RKO (cell line): ENCODE results near the gene OVCA2.
"Not testable (repeated sequence)": the region's sequence is repeated elsewhere in the genome, so short reads cannot be mapped to it uniquely, and the experiment has no call there.

ENCODE experiments used
- DNase-seq: peaks from one replicate; pipeline ENCODE4 v3.0.0-alpha.2; 2016; ENCODE audit warnings: low spot score

OVCA2 gene

DNA sequence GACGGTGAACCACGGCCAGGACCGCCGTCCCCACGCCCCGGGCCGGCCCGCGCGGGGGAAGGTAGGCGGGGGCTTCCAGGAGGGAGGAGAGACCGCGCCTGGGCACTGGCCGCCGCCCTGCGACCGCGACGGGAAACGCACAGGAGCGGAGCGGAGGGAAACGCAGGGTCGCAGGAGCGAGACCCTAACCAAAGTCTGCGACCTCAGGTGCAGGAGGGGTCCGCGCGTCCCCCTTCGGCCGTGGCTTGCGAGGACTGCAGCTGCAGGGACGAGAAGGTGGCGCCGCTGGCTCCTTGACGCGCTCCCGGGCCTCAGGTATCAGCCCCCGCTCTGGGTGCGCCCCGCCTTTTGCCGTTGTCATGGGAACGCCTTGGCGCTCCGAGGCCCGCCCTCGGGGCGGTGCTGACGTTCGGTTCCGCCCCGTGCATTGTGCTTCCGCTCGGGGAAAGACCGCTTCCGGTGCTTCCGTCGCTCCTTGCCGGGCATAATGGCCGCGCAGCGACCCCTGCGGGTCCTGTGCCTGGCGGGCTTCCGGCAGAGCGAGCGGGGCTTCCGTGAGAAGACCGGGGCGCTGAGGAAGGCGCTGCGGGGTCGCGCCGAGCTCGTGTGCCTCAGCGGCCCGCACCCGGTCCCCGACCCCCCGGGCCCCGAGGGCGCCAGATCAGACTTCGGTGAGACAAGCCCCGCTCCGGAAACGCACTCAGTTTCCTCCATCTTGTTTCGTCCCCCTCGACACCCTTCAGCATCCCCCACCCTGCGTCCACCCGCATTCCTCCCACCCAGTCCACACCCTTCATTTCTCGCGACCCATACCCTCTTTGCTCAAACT, at the start of gene OVCA2:
Gene OVCA2 (plus strand): TSS at position 462 of the 829 bp plus-strand sequence. CDS start 26 bp downstream, at position 488.
- DNase-seq: peak; percentile 94

DNA sequence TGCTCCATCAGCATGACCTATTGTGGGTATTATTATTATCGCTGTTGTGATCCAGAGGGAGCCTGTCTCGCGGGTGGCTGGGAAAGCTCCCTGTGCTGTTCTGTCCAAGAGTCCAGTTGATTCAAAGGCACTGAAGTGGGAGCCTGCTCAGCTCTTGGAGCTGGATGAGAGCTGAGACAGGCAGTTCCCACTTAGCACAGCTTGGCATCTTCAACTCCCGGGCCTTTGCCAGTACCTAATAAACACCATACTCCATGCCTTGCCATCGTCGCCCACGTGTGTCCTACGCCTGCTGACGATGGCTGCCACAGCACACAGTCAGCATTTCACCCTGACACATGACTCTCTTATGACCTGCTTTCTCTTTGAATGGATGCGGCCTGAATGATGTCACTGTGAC, 49.3 kb upstream of the OVCA2 start:
- no peak for DNase-seq

DNA sequence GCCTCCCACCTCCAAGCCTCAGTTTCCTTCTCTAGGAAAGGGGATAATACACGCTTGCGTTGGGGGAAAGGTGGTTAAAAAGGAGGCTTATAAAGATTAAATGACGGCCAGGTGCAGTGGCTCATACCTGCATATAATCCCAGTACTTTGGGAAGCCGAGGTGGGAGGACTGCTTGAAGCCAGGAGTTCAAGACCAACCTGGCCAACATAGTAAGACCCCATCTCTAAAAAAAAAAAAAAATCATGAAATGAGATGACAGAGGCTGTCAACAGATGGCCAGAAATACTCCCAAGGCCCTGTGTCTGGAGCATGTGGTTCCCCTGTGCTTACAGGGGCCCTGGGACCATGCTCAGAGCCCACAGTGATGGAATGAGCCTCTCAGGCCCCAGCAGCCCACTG, 47.1 kb upstream of the OVCA2 start:
- DNase-seq: no peak

DNA sequence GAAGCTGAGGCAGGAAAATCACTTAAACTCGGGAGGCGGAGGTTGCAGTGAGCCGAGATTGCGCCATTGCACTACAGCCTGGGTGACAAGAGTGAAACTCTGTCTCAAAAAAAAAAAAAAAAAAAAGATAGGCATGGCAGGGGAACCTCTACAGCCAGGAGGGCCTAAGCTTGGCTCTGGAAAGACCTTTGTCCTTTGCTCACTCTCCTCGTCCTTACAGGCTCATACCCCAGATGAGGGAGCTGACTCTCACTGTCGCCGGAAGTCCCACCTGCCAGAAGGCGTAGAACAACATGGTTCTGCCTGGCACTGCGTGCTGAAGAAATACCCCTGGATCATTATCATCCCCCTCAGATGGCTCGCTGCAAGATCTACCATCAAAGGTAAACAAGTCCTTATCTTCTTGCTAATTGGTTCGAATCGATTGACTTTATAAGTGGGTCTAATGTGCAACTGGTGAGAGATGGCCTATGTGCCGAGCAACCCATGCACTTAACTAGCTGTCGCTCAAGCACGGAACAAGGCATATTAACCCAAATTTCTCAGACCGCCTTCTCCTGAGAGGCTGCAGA, 46.4 kb upstream of the OVCA2 start:
- DNase-seq: no peak

DNA sequence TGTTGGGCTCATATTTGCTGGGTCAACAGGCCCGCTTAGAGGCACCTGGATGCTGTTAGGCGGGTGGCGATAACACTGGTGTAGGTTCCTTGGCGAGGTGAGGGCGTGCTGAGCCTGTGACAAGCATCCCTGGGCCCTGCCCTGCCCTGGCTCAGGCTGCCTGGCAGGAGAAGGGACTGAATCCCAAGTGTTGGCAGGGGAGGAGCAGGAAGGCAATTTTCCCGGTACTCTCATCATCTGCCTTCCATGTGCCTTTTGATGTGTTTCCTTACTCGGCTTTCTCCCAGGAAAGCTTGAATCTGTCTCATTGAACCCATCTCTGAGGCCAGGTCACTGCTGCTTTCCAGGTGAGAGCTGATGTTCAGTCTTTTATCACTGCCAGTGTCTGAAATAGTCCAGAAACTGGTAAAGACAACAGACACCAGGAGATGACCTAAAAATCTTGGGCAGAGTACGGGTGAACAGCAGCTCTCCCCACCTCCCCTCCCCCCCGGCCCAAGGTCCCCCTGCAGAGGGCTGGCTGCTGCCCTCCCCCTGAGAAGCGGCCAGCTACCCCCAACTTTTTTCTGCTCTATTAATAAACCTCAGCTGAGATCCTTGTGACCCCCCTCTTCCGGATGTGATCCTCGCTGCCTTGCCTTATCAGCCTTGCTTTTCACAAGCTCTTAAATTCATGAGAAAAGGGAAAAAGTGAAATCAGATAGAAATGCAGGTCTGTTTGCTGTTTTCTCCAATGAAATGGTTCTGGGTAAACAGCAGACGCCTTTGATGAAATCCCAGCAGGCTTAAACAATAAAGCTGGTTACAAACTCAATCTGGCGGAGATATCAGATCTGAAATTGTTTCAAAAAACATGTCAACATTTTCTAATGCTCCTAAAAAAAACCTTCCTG, 45.7 kb upstream of the OVCA2 start:
- no peak for DNase-seq

DNA sequence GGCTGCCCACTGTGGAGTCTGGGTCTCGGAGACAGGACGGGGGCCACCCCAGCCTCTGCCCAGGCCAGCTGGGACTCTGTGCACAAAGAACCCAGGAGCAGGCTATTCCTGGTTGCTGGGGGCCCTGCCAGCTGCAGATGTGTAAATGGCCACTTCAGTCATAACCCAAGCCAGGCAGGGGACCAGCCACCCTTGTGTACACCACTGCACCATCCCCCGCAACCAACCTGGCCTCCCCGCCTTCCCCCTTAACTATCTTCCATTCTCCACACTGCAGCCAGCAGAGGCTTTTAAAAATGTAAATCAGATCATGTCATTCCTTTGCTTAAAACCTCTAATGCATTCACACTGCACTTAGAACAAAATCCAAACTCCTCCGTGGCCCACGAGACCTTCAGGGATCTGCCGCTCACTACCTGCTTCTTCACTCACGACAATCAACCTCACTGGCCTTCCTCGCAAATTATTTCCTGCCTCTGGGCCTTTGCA, 45.0 kb upstream of the OVCA2 start:
- no peak for DNase-seq

DNA sequence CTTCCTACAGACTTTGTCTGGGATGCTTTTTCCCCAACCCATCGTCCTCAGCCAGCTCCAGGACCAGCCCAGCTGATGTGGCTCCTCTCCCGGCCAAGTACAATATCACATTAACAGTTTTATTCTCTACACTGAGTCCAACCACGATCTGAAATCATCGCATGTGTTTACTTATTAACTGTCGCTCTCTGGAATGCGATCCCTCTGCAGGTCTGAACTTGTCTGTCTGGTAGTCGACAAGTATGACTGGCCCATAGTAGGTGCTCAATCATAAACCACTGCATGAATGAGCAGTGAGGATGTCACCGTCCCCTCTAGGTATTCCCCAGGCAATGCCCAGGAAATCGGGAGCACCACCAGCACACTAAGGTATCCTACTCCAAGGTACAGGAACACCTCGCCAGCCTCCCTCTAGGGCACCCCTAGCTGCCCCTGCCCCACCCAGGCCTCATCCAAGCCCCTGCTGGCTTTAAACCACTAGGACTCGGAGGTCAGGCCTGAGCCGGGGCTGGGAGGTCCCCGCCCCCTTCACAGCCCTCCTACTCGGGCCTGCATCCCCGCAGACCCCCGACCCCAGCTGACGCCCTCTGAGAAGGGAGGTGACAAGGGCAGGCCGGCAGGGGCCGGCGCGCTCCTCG, 44.4 kb upstream of the OVCA2 start:
- DNase-seq: no peak

DNA sequence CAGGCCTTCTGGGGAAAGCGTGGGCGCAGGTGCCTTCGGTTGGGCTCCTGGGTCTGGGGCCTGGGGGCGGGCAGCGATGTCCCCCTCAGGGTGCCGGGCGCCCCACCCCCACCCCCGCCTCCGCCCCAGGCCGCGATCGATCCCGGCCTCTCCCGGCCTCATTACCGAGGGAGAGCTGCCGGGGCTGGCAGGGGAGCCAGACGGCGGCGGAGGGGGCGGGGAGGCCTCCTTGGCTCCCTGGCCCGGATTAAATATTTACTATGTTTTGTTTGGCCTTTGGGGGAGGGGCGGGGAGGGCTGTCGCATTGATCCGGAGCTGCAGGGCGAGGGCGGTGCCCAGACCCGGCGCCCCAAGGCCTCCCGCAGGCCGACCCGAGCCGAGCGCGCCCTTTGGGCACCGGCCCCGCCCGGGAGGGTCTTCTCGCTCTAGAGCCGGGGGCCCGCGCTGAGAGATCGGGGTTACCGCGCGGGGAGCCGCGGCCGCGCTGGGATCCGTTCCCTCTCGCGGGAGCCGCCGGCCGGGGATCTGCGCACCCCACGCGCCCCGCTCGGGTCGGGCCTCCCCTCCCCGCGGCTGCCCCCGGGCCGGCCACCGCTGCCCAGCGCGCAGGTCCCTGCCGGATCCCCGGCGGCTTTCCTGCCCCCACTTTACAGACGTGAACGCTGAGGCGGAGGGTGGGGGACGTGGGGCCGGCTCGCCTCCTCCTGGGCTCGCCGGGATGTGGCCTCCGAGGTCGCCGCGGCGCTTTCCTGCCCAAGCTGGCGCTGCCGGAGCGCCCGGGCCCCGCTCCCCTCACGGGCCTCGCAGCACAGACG, 43.7 kb upstream of the OVCA2 start:
- no peak for DNase-seq

DNA sequence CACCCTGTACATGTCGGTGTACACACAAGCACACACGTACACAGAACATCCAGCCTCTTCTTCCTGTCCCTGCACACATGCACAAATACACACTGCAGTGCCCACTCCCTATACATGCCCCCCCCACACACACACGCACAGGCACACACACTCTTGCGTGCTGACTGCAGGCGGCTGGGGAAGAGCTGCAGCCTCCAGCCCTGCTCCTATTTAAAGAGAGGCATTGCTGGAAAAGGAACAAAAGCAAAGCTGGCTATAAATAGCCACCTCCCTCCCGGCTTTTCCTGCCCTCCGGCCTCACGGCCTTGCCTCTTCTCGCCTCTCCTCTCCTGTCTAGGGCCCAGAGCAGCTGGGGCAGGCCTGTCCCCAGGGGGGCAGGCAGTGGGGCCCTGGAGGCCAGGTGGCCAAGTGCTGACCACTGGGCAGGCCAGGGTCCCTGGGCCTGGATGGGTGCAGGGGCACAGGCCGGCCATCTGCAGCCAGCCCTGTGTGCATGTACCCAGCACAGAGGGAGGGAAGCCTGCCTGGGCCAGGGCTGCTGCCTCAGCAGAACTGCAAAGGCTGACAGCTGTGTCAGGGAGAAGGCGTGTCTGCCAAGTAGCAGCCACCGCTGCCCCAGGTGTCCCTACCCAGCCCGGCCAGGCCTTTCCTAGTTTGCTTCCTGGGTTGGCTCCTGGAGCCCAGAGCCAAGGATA, 42.1 kb upstream of the OVCA2 start:
- DNase-seq: no peak

DNA sequence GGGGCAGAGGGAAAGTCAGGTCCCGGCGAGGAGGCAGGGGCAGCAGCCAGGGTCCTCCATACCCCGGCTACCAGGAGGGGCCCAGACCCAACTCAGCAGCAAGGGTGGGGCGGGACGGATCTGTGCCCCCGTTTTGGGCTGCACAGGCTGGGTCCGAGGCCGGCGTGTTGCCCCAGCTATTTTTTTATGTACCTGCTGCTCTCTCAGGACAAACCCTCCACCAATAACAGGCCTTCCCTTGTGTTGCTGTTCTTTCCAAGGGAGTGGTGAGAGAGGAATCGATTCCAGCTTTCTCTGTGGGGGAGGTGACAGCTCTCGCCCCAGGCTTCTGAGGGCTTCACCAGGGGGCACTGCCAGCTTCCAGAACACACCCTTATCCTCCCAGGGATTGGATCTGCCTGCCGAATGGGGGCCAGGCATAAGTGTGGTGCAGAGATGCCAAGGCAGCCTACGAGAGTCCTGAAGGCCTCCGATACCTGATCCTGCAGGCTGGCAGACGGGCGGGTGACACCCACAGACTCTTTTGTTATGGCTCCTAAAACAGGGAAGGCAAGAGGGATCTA, 39.0 kb upstream of the OVCA2 start:
- no peak for DNase-seq

DNA sequence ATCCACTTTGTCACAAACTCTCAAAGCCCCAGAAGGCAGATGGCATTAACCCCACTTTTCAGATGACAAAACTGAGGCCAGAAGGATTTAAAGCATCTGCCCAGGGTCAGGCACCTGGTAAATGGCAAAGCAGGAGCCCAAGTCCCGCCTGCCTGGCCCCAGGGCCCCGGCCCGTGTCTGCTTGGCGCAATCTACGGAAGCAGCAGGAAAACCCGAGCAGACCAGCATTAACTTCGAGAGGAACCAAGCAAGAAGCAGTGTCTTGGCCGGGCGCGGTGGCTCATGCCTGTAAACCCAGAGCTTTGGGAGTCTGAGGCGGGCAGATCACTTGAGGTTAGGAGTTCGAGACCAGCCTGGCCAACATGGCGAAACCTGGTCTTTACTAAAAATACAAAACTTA, 38.3 kb upstream of the OVCA2 start:
- no peak for DNase-seq

DNA sequence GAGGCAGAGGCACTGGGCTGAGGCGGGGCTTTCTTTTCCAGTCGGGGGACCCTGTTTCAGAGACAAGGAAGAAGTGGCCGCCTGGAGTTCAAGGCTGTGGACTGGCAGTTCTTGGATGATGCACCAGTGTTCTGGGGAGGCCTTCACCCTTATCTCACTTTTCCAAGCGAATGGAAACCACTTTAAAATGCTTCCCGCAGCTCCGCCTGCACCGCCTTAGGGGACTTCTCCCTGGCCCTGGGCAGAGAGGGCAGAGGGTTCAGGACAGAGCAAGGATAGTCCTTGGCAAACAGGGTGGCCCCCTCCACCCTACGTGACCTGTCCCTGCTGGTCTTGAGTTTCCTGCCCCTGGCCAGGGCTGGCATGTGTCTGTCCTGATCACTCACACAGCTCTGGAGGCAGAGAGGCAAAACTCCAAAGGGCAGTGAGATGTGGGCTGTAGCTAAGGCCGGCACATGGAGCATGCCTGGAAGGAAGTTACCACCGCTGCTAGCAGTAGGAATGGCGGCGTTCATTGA, 37.3 kb upstream of the OVCA2 start:
- no peak for DNase-seq

DNA sequence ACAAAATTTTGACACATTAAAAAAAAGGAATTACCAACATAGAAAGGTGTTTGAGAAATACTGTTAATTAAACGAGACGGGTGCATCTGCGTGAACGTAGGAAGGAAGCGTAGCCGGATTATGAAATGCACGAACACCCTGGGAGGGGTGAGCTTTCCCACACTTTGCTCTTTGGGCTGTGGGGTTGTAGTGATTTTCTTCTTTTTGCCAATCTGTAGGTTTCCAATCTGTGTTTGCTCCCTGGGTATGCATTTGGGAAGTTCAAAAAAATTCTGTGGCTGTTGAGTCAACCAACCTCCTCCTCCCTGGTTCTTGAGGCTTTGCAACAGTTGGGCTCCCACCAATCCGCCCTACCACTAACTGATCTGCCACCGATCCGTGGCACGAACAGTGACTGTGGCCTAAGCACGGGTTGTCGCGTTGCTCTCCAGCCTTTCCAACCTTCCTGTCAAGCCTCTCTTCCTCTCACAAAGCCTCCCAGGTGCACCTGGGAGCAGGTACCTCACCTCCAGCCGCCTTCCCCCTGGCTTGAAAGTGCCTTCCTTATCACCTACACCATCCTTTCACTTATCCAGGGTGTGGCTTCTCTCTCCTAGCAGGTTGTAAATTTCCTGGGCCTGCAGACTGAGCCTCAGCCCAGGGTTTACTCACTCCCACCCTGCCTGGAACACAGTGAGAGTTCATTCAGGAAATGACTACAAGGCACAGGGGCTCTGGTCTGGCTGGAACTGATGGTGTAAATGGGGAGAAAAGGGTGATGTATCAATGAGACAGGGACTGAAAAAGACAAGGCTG, 33.3 kb upstream of the OVCA2 start:
- no peak for DNase-seq

DNA sequence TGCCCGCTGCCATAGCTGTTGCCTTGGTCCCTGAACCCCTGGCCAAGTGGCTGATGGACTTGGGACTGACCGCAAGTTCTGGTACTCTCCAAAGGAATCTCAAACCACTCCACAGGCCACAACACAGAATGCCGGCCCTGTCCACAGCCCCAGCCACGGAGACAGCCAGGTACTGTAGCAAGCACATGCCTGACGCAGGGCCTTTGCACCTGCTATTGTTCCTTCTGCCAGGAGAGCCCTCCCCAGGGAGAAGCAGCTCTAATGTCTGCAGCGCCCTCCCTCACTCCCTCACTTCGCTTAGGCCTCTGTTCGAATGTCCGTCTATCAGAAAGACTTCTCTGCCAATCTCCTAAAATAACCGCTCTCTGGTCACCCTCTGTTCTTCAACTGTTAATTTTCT, 32.1 kb upstream of the OVCA2 start:
- DNase-seq: no peak

DNA sequence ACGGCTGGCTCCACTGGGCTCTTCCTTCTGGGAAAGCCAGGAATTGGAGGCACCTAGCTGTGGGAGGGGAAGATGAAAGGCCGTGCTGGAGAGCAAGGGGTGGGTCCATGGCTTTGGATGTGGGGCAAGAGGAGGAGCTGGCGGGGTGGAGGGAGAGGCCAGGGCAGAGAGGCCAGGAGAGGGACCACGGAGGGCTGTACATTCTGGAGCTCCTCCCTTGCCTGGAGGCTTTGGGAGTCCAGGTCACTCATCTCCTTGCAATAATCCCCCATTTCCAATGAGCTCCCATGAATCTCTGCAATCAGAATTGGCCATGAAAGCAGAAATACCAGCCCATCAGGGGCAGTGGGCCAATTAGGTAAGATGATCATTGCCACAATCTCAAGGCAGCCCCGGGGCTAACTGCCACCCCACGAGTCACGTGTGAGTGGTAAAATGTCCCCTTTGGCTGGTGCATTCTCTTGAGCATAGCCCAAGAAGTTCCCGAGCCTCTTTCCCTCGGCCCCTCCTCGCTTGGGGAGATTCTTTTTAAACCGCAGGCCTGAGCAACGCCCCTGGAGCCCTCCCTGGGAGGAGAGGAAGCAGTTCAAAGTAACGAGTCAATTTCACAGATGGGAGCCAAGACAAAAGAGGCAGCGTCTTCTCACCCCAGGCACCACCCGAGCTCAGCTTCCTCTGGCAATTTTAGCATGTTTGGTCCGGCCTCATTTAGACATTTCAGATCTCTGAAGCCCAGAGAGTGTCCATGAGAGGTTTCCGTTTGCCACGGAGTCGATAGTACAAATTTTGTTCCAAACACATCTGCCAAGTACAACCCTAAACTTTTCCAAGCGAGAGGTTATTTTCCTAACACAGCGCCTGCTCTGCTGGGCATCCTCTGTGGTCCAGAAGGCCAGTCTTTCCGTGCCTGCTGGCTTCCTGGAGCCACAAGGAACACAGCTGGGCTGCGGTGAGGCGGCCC, 30.1 kb upstream of the OVCA2 start:
- DNase-seq: no peak

DNA sequence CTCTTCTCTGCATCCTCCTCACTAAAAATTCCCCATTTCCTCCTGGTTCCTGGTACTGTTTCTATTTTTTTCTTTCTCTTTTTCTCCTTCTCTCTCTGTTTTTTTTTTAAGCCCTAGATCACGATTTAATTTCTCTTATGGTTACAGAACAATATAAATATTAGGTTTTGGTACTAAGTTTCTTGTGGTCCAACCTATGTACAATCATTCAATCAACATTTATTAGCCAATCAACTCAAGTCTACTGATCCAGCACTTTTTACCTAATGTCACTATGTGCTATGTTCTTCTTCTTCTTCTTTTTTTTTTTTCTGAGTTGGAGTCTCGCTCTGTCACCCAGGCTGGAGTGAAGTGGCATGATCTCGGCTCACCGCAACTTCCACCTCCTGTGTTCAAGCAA, 29.3 kb upstream of the OVCA2 start:
- no peak for DNase-seq

DNA sequence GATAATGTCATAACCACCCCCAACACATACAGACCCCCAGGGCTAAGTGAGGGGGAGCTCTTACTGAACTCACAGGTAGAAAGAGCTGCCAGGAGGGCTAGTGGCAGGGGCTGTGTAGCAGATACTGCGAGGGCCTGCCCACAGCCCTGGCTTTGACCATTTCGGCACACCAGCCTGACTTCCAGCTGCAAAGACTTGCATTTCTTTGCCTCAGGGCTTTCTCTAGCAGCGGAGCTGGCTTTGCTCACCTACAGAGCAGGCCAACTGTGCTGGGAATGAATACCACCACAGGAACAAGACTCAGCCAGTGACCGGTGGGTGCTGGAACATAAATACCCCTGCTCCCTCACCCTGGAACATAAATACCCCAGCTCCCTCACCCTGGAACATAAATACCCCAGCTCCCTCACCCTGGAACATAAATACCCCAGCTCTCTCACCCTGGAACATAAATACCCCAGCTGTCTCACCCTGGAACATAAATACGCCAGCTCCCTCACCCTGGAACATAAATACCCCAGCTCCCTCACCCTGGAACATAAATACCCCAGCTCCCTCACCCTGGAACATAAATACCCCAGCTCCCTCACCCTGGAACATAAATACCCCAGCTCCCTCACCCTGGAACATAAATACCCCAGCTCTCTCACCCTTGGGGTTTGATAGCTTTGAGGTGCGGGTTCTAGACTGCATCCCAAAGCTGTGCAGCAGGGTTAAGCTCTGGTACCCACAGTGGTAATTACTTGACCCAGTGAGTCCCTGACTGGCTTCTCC, 28.4 kb upstream of the OVCA2 start:
- DNase-seq: not testable (repeated sequence)
